Neutrophil (primary cell): ENCODE measurements around the gene TP73.
A peak's percentile ranks its signal among the peaks of the same experiment; 100 is the strongest.

Source experiments
- H3K27ac ChIP-seq: fragments of 200-600 bp; sonication (generic); 2 replicates; pipeline ENCODE4 v1.5.1; 2016; ENCODE audit warnings: mild to moderate bottlenecking, moderate library complexity
- H3K27me3 ChIP-seq: fragments of 200-600 bp; sonication (generic); 2 replicates; pipeline ENCODE4 v1.6.0; 2016; ENCODE audit warnings: mild to moderate bottlenecking
- H3K36me3 ChIP-seq: fragments of 200-600 bp; sonication (generic); 2 replicates; pipeline ENCODE4 v1.5.1; 2017
- H3K4me1 ChIP-seq, 2 experiments: fragments of 200-600 bp in 1 of 2; sonication (generic) in 1 of 2; 1 replicate in 1 of 2; 2 replicates in 1 of 2; pipeline versions ENCODE4 v1.5.1 to v1.6.1; 2013 to 2016; ENCODE audit warnings: low read depth in 1 of 2, low read length in 1 of 2, mild to moderate bottlenecking in 1 of 2, moderate library complexity in 1 of 2; ENCODE audit not compliant: control insufficient read depth in 1 of 2, insufficient read depth in 1 of 2
- H3K4me3 ChIP-seq, 2 experiments: fragments of 200-600 bp in 1 of 2; sonication (generic) in 1 of 2; 1 replicate in 1 of 2; 2 replicates in 1 of 2; pipeline ENCODE4 v1.5.1; 2013 to 2016; ENCODE audit warnings: low read depth in 1 of 2, low read length in 1 of 2, mild to moderate bottlenecking in 1 of 2, moderate library complexity in 1 of 2
- H3K9me3 ChIP-seq: fragments of 200-600 bp; sonication (generic); 2 replicates; pipeline ENCODE4 v1.5.1; 2016
- TF ChIP-seq, protein P1 (sequence below): fragments of 200-600 bp; sonication (generic); IDR thresholded peaks from 2 replicates; pipeline ENCODE4 v1.5.1; 2016; ENCODE audit warnings: antibody characterized with exemption

TP73 gene

GRCh38 chr1:3700631-3701030 is 48.3 kb downstream of the TP73 start:
- no peak overlapping the region for H3K4me3 ChIP-seq
- no peak overlapping the region for H3K27ac ChIP-seq
- TF ChIP-seq, protein P1, sequence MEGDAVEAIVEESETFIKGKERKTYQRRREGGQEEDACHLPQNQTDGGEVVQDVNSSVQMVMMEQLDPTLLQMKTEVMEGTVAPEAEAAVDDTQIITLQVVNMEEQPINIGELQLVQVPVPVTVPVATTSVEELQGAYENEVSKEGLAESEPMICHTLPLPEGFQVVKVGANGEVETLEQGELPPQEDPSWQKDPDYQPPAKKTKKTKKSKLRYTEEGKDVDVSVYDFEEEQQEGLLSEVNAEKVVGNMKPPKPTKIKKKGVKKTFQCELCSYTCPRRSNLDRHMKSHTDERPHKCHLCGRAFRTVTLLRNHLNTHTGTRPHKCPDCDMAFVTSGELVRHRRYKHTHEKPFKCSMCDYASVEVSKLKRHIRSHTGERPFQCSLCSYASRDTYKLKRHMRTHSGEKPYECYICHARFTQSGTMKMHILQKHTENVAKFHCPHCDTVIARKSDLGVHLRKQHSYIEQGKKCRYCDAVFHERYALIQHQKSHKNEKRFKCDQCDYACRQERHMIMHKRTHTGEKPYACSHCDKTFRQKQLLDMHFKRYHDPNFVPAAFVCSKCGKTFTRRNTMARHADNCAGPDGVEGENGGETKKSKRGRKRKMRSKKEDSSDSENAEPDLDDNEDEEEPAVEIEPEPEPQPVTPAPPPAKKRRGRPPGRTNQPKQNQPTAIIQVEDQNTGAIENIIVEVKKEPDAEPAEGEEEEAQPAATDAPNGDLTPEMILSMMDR = no peak
- H3K4me1 ChIP-seq = peaks cover 6 to 9% of the 10 kb centered on the region in 2 experiments
- H3K27me3 ChIP-seq = peaks cover 56% of the 10 kb centered on the region
- H3K9me3 ChIP-seq = no peaks in the 10 kb centered on the region
- no peaks in the 10 kb centered on the region for H3K36me3 ChIP-seq

- Histone ChIP-seq H3K4me3 (no peak overlapping the region), H3K9me3 (no peaks in the 10 kb centered on the region), H3K36me3 (no peaks in the 10 kb centered on the region), H3K27ac (no peak overlapping the region), H3K27me3 (peaks cover 64% of the 10 kb centered on the region), H3K4me1 (peaks cover 5 to 6% of the 10 kb centered on the region in 2 experiments)
- TF ChIP-seq, protein P1 = no peak
These were observed 50.2 kb downstream of the TP73 start for GRCh38 chr1:3702528-3702927.

- Histone ChIP-seq H3K4me3 (no peak overlapping the region), H3K27ac (no peak overlapping the region), H3K4me1 (peaks cover 5 to 6% of the 10 kb centered on the region in 2 experiments), H3K9me3 (no peaks in the 10 kb centered on the region), H3K27me3 (peaks cover 70% of the 10 kb centered on the region), H3K36me3 (no peaks in the 10 kb centered on the region)
- TF ChIP-seq, protein P1 = no peak
These were observed 50.8 kb downstream of the TP73 start for GRCh38 chr1:3702990-3703728.

DNA sequence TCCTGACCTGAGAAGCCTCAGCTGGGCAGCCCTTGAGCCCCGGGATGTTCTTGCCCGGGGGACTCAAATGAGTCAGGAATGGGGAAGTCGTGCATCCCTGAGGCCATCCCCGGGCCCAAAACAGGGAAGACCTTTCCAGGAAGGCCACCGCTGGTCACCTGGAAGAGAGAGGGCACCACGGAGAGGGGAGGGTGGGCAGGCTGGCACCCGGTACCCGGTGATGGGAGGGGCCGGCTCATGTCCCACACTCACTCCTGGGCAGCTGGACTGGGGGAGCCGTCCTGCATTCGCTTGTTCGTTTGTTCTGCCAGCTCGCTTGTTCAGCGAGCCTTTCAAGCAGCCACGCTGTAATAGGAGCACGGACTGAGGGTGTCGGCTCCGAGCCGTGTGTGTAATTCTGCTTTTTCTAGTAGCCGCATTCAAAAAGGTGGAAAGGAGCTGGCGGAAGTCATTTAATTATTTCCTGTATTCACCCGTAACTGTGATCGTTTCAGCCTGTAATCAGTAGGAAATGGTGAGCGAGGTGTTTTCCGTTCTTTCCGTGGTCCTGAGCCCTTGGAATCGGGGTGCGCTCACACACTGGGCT is 51.6 kb downstream of the TP73 start:
- Histone ChIP-seq H3K27me3 (peaks cover 77% of the 10 kb centered on the region), H3K27ac (no peak overlapping the region), H3K4me1 (peaks cover 5 to 6% of the 10 kb centered on the region in 2 experiments), H3K36me3 (no peaks in the 10 kb centered on the region), H3K9me3 (no peaks in the 10 kb centered on the region), H3K4me3 (peak overlapping the region in 1 of 2 experiments; percentile 17)
- TF ChIP-seq, protein P1 = no peak

- TF ChIP-seq, protein P1 = no peak
- Histone ChIP-seq H3K9me3 (no peaks in the 10 kb centered on the region), H3K4me1 (peaks cover 5 to 6% of the 10 kb centered on the region in 2 experiments), H3K4me3 (no peak overlapping the region), H3K36me3 (no peaks in the 10 kb centered on the region), H3K27ac (no peak overlapping the region), H3K27me3 (peaks cover 78% of the 10 kb centered on the region)
These were observed 53.1 kb downstream of the TP73 start for GRCh38 chr1:3705341-3705950.
